GM21529 (cell line): ENCODE data around the gene RAB40A.
"Not testable (repeated sequence)": the region's sequence is repeated elsewhere in the genome, so short reads cannot be mapped to it uniquely, and the experiment has no call there.

Experiments used
- ATAC-seq: cut with Tn5 transposase; IDR thresholded peaks from one replicate; pipeline ENCODE4 v1.9.1; 2021; ENCODE audit not compliant: unreplicated experiment

RAB40A gene

GRCh38 chrX:103464774-103465117, 54.5 kb downstream of the RAB40A start:
- peak; percentile 96 for ATAC-seq

GRCh38 chrX:103464072-103464773, 55.1 kb downstream of the RAB40A start:
- peak; percentile 72 for ATAC-seq

DNA sequence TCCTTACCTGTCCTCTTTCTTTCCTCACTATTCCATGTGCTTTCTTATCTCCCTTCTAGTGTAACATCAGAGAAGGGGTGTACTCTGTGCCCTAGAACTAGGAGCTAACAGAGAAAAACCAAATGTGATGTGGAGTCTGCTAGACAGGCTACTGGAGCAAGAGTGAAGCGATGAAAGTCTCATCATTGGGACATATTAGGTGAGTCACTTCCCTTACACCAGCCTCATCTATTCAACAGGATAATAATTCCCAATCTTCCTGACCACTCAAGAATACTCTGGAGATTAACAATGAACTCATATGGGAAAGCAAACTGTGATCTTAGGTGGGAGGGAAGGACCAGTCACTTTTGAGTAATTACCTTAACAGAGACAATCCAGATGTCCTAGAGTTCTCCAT, 58.1 kb downstream of the RAB40A start:
- ATAC-seq = no peak

- not testable (repeated sequence) for ATAC-seq
Observed at GRCh38 chrX:103460001-103460755, 59.1 kb downstream of the RAB40A start.

- ATAC-seq = no peak
Observed at GRCh38 chrX:103453655-103454054, 65.6 kb downstream of the RAB40A start.
